ENCODE measurements around the gene UBN2.

UBN2 gene

DNA sequence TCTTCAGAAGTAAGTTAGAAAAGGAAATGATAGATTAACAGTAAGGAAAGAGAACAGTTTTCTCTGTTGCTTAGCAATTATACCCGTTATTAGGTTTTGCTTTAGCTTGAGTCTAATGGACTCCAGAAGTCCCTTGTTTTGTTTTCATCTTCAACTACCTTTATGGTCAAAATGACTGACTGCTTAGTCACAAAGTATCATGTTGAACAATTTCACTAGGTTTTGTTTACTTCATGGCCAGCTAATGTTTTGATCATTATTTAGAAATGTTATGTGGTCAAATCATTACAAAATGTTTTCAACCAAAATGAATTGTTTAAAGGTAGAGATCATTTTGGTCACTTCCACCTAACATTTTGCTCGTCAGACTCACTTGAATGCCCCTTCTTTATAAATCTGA lies 1.9 kb downstream of the UBN2 start:
- no peak for DNase-seq

DNA sequence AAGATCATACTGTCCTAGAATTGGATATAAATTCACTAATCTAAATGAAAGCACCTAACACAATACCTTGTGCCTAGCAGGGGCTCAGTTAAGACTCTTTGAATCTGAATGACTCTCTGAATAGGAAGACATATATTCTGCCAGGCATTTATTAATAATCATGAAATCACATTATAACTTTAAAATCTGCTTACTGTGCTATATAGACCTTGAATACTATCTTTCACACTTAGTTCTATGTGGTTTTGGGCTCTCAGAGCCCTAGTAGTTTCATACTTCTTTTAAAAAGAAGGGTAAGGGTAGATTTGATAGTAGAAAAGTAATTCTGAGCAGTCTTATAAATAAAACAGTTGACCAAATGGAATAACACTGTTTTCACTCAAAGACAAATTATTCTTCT lies 10.2 kb downstream of the UBN2 start:
- no peak for DNase-seq

DNA sequence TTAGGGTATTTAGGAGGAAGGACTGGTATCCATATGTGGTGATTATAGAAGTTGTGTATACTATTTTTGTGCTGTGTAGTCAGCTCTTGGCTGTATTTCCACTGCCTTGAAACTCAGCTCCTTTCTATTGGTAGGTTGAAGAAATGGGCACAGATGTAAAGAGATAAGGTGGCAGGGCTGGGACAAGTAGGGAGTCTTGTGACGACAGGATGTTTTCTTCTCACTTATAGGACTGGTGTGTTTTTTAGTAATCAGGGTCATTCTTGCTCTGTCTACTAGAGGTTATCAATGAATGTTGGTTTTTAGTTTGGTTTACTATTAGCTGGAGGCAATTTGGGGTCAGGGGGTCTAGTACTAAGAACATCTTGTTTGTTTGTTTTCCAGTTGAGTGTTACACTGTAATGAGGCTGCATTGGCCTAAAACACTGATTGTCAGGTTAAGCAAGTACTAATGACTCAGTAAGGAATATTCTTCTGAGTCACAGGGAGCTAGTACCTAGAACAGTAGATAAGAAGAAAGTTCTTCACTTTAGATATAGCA lies 11.8 kb downstream of the UBN2 start:
- DNase-seq, result no peak

DNA sequence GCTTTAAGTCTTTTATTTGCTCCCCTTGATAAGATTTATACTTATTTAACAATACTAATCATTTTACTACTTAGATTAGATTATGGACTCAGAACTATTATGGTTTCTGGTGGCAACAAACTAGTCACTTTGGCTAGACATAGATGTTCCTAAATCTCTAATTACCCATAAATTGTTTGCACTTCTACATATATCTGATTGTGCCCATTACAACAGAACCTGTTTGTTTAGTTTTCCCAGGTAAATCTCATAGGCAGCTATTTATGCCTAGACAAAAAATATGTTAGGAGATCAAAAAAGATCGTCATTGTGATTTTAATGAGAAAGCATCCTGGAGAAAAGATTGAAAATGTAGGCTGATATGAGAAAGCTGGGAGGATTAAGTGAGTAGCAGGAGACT lies 14.4 kb downstream of the UBN2 start:
- no peak for DNase-seq

DNA sequence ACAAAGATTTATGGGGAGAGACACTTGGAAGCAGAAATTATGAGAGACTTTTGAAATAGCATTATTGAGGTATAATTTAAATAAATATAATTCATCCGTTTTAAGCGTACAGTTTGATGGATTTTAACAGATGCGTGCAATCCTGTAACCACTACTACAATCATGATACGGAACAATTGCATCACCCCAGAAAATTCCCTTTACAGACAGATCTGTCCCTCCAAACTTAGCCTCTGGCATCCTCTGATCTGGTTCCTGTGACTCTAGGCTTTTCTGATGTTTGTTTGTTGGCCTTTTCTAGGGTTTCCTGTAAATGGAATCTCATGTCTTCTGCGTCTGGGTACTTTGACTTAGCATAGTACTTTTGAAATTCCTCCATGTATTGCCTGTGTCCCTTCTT lies 15.5 kb downstream of the UBN2 start:
- no peak for DNase-seq

DNA sequence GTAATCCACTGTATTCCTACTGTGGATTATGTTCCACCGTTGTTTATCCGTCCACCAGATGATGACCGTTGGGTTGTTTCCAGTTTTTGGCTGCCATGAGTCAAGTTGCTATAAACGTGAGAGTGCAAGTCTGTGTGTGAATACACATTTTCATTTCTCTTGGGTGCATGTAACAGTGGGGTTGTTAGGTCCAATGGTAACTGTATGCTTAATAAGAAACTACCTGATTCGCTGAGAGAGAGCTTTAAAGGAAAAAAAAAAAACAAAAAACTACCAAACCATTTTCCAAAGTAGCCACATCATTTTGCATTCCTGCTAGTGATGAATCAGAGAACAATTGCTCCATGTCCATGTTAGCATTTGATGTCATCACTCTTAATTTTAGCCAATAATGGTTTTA lies 15.9 kb downstream of the UBN2 start:
- DNase-seq, result no peak

DNA sequence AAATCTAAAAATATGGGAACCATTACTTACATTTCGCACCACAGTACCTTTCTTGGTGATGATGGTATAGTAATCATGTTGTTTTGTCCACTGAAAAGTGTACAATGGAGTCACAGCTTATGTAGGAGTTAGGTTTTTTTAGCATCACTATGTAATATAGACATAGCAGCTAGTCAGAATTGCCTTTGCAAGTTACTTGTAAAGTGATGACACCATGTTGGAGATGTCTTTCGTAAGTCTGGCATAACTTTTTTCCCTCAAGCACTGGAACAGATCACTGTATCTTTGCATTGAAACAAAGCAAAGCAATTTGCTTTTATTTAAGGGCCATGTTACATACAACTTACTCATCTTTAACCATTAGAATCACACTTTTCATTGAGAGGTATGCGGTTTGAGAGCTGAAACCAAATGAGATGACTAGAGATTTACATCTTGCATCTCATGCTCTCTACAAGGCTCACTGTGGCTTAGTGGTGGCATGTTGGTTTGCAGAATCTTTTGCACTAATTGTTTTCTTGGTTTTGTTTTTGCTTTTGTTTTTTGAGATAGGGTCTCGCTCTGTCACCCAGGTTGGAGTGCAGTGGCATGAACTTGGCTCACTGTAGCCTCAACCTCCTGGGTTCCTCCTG lies 18.3 kb downstream of the UBN2 start:
- no peak for DNase-seq

DNA sequence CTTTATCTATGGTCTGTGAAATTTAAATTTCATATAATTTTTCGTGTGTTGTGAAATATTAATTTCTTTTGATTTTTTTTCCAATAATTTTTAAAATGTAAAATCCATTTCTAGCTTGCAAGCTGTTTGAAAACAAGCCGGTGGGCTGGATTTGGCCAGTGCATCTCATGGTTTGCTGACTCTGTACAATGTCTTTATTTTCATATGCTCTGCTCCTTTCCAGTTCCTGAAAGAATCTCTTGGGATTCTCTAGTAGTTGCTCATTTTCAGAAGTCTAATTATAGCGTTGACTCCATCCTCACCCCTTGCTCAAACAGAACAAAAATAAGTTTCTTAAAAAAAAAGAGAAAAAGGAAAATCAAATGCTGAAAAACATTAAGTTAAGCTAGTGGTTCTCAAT lies 21.4 kb downstream of the UBN2 start:
- DNase-seq, result no peak

DNA sequence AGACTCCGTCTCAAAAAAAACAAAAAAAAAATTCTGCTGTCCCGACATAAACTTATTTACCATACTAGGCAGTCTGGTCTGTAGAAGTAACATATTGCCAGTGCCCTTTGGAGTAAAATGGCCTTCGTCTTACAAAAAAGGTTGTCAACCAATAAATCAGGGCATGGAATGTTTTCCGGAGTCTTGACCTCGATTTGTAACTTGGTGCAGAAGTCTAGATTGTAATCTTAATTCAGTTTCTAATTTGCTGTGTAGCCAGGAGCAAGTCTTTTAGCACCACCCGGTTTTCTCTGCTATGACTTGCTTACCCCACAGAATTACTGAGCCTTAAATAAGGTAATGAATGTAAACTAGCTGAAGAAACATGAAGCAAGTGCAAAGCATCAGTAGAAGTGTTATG lies 23.2 kb downstream of the UBN2 start:
- no peak for DNase-seq

DNA sequence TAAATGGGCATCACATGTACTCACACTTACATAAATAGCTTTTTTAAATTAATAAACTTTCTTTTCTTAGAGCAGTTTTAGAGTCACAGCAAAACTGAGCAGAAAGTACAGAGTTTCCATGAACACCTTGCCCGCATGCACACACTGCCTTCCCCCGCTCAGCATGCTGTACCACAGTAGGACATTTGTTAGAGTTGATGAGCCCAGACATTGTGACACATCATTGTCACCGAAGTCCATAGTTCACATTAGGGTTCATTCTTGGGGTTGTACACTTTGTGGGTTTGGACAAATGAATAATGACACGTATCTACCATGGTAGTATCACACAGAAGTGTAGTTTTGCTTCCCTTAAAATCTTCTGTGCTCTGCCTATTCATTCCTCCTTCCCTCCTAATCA lies 23.7 kb downstream of the UBN2 start:
- no peak for DNase-seq

DNA sequence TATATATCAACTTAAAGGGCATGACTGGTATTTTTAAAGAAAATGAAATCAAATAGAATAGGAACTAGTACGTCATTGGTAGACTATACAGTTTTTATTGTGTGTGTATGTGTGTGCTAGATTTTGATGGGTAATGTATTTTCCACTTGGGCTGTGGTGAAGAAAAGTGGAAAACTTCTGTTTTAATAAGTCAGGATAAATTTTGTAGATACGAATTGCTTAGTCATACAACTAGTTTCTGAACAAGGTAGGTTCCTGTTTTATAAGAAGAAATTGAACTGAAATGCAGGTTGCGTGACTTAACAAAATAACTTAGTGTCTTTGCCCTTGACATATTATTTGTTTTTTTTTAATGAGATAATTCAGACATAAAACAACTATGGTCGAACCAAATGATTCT lies 24.3 kb downstream of the UBN2 start:
- DNase-seq, result no peak

DNA sequence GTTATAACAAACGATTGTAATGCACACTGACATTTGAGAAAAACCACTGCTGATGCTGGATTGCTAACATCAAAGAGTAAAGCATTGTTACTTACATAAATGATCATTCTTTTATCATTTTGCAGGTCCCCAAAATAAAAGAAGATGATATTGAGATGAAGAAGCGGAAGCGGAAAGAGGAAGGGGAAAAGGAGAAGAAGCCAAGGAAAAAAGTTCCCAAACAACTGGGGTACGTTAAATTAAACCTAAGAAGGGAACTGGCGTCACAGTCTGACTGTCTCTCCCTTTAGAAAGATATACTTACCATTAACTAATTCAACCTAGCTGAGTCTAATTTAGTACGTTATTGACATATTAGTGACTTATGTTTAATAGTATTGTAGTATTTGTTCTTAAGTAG lies 28.1 kb downstream of the UBN2 start:
- no peak for DNase-seq

DNA sequence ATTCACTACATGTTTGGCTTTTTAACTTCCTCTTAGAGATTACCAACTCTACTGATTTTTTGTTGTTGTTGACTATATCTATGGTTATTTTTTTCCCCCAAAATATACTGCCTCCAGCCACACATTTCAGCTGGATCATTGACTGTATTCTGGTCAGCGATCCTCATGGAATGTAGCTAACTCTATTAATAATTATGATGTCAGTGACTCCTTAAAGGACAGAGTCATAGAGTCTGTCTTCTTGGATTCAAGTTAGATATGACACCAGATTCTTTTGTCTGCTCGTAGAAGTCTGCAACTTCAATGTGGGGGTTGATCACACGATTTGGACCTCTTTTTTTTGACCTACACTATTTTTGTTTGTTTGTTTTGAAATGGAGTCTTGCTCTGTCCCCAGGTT lies 33.2 kb downstream of the UBN2 start:
- no peak for DNase-seq

DNA sequence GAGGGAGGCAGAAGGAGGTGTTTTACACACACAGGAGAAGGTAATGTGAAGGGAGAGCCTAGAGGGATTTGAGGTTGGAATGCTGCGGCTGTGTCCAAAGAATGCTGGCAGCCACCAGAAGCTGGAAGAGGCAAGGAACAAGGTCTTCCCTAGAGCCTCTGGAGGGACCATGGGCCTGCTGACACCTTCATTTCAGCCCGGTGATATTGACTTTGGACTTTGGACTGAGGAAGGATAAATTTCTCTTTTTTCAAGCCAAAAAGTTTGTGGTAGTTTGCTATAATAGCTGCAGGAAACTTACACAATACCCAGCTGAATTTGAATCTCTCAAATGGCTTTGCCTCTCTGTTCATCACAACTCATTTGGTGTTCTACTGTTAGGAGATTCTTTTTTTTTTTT lies 34.6 kb downstream of the UBN2 start:
- no peak for DNase-seq

DNA sequence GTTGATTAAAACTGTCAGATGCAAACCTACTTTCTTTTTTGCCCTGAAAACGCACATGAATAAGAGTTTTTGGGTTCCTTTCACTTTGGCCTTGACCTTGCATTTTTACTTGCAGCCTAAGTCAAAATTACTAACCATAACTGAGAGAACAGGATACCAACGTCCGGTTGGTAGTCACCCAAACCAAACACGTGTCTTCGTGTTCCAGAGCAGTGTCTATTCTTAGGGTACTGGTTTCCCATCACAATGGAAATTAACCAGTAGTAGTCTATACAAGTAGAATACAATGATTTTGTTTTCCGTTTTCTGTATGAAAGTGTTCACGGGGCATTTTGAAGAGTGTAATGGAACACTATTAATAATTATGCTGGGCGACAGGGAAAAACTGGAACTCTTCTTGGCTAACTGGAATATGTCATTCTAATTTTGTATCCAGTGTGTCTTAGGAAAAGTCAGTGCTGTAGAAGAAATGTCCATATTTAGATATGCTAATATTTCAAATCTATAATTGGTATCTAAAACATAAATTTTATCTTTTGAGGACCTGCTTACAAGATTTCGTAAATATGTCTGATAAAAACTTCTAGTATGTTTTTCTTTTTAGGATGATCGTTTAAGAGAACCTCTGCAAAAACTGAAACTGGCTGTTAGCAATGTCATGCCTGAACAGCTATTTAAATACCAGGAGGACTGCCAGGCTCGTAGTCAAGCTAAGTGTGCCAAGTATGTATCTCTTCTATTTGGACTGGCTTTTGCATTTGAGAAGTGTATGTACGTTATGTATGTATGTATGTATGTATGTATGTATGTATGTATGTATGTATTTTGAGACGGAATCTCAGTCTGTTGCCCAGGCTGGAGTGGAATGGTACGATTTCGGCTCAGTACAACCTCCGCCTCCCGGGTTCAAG lies 40.9 kb downstream of the UBN2 start:
- no peak for DNase-seq

DNA sequence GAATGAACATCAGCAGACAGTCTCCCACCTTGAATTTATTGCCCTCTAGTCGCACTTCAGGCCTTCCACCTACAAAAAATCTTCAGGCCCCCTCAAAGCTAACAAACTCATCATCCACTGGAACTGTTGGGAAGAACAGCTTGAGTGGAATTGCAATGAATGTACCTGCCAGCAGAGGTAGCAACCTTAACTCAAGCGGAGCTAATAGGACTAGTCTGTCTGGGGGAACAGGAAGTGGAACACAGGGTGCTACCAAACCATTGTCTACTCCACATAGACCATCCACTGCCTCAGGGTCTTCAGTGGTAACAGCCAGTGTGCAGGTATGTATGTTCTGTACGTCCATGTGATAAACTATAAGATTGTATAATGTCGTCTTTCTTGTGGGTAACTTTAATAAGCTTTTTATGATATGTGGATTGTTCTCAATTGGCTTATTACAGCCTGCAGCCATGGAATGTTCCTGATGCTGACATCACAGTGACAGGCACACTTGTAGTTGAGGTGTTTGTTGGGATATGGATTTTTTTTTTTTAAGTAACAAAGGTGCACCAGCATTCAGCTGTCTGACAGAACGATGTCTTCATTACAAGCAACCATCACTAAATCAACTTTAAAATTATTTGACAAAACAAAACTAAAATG lies 53.3 kb downstream of the UBN2 start:
- DNase-seq, result no peak

DNA sequence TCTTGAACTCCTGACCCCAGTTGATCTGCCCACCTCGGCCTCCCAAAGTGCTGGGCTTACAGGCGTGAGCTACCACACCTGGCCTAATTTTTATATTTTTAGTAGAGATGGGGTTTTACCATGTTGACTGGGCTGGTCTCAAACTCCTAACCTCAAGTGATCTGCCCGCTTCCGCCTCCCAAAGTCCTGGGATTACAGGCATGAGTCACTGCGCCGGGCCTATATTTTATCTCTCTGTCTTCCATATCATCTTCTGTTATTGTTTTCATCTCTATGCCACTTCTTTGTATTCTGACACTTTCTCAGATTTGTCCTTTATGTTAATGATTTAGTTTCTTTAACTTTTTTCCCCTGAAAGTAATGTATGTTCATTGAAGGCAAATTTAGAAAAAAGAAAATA lies 55.1 kb downstream of the UBN2 start:
- no peak for DNase-seq

DNA sequence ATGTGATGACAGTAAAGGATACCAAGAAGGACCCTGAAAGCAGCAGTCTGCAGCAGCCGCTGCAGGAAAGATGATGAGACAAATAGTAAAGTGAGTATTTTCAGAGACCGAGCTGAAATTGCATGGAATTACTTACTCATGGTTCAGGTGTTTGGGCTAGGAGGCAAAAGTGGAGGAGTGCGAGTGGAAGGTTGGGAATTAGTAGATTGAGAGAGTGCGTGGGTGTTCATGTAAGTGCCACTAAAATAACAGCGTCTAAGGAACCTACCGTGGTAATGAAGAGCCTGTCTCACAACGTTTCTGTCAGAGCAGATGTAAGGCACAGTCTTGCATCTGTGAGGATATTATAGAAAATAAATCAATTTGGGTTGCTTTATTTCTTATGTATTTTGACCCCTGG lies 61.8 kb downstream of the UBN2 start:
- no peak for DNase-seq

DNA sequence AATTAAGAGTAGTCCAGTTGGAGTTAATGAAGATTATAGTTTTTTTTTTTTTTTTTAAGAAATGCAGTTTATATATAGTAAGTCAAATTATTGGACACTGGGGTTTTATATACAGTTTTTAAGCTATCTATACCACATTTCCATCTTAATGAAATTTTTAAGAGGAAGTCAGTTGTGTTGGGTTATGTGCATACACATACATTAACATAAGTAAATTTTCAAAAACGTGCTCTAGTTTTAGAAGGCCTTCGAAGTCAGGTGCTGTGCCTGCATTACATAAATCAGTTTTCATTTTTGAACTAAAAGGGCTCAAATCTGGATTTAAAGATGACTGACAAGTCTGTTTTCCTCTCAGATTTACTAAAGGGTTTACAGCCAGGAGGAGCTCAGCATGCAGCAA lies 62.5 kb downstream of the UBN2 start:
- no peak for DNase-seq

DNA sequence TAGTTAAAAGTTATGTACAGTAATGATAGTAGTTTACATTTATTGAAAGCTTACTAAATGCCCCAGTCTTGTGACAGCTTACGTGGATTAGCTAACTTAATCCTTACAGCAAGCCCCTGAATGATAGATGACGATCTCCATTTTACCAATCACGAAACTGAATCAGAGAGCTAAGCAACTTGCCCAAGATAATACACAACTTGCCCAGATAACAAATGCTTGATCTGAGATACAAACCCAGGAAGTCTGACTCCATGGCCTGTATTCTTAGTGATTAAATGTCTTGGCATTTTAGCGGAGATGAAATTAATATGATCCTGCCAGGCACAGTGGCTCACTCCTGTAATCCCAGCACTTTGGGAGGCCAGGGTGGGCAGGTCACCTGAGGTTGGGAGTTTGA lies 63.2 kb downstream of the UBN2 start:
- no peak for DNase-seq

DNA sequence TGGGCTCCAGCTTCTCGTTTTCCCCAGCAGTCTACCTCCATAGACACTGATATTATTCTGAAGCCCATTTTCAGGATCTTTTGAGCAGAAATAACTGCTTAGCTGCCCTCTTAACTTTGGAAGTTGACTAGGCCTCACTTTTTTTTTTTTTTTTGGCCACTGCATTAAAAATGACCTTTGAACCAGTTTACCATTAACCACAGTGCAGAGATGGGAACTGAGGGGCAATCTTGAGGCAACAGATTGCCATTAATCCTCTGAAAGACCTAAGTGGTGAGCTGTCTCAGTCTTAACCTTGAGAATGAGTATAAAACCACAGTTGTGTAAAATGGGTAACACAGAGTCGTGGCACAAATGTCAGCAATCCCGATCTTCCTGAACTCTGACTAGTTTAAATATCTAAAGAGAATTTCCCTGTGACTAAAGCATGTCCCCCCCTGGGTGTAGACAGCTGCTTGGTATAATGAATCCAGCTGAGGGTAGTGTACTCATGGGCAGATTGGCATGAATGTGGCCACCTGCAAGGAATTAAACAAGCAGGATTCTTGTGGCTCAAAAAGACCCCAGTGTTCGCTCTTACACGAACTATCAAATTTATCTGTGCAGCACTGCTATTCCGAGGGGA lies 64.0 kb downstream of the UBN2 start:
- no peak for DNase-seq

DNA sequence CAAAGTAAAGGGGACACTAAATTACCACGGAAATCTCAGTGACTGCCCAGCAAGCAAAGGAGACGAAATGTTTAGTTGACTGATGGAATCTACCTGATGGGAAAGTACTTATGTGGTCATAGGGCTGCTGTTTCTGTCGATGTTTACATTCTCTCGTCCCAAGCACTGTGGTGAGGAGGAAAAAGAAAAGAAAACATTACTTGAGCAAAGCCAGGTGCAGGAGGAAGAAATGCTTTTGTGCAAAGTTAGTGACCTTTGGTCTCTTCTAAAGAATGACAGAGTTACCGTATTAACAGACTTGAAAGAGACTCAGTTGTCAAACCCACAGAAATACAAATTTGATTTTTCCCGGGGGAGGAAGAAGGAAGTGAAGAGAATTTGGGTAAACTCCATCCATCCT lies 66.8 kb downstream of the UBN2 start:
- DNase-seq, result no peak

DNA sequence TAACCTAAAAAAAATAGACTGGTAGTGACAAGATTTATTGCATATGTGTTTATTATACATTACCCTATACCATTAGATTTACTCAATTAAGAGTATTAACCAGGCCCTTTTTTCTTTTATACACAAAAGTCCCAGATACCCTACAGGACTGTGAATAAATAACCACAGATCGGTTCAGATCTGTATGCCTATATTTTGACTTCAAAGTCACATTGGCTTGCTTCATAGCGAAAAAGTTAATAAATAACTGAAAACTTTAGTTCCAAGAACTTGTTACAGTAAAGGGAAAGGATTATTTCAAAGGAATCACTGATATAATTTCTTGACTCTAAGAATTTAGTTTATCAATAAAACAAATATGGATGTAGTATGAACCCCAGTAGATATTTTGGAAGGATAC lies 68.3 kb downstream of the UBN2 start:
- DNase-seq, result no peak

DNA sequence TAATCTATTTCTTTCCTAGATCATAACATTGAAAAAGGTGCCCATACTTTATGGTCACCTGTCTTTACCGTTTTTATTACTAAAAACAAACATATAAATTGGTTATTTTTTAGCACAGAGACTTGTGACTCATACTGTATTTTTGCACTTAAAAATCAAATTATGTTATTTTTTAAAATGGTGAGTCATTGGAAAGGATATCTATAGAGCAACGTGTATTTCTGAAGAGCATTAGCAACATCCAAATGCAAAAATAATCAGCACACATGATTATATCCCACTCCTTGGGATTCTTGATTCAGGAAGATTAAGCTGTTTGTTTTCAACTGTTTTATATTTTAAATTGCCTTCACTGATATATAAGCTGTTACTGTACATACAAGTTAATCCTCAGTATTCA lies 69.4 kb downstream of the UBN2 start:
- no peak for DNase-seq
